GM21717 (cell line): ENCODE data around the gene HMGCLL1.

Experiments
- ATAC-seq: cut with Tn5 transposase; IDR thresholded peaks from one replicate; pipeline ENCODE4 v1.9.1; 2021; ENCODE audit warnings: mild to moderate bottlenecking, moderate library complexity; ENCODE audit not compliant: unreplicated experiment

The HMGCLL1 gene

DNA sequence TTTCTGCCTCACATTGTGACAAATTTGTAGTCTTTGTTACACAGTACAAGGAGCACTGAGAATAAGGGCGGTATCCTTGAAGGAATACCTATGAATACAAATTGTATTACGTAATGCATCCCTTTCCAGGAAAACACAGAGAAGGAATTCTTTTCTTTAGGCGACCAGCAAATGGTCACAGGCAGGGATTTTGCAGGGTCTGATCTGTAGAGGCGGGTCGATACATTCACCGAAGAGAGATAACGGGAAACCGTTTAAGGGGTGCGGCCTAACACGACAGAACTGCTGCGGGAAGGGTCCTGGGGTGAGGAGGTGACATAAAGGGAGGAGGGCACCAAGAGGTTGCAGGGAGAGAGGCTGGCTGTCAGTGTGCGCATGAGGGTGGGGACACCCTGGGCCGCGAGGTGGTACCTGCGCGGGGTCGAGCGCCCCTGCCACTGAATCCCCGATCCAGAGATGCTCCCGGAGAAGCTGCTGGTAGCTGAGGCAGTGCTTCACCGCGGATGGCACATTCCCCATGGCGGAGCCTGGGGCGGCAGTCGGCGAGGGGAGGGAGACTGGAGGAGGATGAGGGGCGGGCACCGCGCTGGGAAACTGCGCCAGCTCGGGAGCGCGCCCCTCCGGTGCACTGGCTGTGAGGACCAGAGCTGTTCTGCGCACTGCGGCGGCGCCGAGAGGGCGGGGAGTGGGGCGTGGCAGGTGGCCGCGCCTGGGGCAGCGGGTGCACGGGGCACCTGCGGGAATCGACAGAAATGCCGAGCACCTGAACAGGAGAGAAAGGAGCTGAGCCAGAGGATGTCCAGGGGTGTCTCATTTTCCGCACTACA is at the start of gene HMGCLL1:
Gene HMGCLL1 (minus strand): TSS at position 656 of the 827 bp plus-strand sequence. CDS start 137 bp downstream, at position 519.
- no peak for ATAC-seq

DNA sequence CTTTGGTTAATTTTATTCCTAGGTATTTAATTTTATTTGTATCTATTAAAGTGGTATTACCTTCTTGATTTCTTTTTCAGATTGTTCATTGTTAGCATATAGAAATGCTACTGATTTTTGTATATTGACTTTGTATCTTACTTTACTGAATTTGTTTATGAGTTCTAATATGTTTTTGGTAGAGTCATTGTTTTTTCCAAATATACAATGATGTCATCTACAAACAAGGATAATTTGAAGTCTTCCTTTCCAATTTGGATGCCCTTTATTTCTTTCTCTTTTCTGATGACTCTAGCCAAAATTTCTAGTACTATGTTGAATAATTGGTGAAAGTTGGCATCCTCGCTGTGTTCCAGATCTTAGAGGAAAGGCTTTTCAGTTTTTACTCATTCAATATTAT is 43.0 kb upstream of the HMGCLL1 start:
- no peak for ATAC-seq

GRCh38 chr6:55621244-55621643 is 42.3 kb upstream of the HMGCLL1 start:
- no peak for ATAC-seq

- ATAC-seq, result no peak
These were observed 38.3 kb upstream of the HMGCLL1 start for GRCh38 chr6:55617272-55617671.

- ATAC-seq, result no peak
These were observed 25.0 kb upstream of the HMGCLL1 start for GRCh38 chr6:55604021-55604420.

DNA sequence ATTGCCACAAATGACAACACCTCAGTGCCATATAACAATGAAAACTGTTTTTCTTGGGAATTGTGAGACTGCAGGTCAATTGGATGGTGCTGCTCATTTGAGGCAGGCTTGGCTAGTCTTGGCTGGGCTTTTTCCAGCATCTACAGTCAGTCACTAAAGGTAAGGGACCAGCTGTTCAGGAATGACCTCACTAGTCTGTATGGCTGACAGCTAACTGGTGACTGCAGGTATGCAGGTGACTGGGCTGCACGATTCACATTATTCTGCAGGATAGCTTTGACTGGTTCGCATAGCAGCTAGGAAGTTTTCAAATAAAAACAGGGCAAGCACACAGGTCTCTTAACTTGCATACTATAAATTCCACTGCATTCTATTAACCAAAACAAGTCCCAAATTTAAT is 22.1 kb upstream of the HMGCLL1 start:
- no peak for ATAC-seq

DNA sequence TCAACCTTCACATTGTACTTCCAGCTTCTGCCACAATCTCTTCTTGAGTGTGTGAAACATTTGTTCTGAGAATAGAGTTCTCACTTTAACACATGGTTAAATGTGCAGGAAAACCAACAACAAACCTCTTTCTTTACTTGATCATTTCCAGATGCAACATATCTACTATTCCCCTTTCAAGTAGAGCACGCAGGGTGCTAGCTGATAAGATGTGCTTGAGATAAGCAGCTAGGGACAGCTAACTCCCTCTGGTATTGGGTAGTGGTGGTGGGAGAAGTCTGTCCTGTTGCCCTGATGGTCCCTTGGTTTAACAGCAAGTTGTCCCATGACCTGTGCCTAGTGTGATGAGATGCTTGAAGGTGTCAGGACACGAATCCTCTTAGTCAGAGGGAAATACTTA is 15.4 kb upstream of the HMGCLL1 start:
- no peak for ATAC-seq

- ATAC-seq, result no peak
These were observed 5.8 kb upstream of the HMGCLL1 start for GRCh38 chr6:55584654-55585354.

GRCh38 chr6:55576811-55577210 is 2.2 kb downstream of the HMGCLL1 start:
- no peak for ATAC-seq

DNA sequence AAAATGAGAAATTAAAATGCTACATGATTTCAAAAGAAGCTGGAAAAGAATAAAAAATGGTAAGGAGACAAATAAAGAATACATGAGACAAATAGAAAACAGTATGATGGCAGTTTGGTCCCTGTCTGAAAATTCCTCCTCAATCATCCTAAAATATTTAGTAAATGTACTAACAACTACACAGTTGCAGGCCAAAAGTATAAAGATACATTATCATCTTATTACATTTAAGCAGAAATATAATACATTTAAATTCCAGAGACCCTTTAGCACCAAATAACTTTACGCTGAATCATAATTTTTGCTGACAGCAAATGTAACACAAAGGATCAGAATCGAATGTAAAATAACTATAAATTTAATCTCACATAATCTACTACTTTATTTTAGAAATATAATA is 4.4 kb downstream of the HMGCLL1 start:
- no peak for ATAC-seq

- ATAC-seq, result no peak
These were observed 9.4 kb downstream of the HMGCLL1 start for GRCh38 chr6:55569638-55570037.

DNA sequence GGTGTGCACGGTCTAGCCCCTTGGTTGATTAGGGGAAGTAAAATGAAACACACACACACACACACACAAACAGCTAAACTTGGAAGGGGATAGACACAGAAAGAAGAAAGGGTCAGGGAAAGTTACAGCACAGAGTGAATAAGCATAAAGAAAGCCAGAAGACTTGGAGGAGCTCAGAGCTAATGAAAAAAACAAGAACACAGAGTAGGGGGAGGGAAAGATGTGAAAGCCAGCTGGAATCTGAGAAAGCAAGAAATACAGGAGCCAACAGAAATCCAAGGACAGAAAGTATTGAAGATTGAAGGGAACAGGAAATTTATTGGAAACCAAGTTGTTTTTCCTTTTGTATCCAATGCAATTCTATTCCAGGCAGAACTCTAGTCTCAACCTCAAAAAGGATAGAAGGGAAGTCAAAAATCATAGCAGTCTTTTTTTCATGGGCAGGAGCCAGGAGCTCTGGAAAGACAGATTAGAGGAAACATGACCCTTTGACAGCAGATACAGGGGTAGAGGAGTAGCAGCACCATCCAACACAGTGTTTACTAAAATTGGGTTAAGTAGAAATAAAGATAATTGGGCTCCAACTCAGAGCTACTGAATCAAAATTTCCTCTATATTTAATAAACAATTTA is 10.1 kb downstream of the HMGCLL1 start:
- ATAC-seq, result no peak

DNA sequence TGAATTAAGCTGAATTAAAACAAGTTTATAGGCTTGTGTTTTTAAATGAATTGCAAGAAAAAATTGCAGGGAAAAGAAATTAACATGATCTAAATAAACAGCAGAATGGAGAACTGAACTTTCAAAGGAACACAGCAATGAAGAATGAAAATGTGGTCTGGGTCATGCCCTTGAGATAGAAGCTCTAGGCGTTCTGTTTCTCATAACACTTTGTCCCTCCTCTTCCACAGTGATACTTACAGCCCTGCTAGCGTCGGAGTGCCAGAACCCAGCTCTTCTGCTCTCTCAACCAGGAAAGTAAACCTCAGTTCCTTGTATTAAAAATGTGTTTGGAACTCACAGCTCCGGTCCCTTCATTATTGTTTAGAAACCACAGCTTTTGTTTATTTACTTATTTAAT is 11.4 kb downstream of the HMGCLL1 start:
- no peak for ATAC-seq

- ATAC-seq, result no peak
These were observed 12.8 kb downstream of the HMGCLL1 start for GRCh38 chr6:55566036-55566710.

- no peak for ATAC-seq
These were observed 16.7 kb downstream of the HMGCLL1 start for GRCh38 chr6:55562318-55562717.

- ATAC-seq, result no peak
These were observed 18.6 kb downstream of the HMGCLL1 start for GRCh38 chr6:55560290-55560885.

GRCh38 chr6:55557146-55557545 is 21.8 kb downstream of the HMGCLL1 start:
- no peak for ATAC-seq

- ATAC-seq, result no peak
These were observed 33.2 kb downstream of the HMGCLL1 start for GRCh38 chr6:55545791-55546190.

- no peak for ATAC-seq
These were observed 35.2 kb downstream of the HMGCLL1 start for GRCh38 chr6:55543633-55544309.

DNA sequence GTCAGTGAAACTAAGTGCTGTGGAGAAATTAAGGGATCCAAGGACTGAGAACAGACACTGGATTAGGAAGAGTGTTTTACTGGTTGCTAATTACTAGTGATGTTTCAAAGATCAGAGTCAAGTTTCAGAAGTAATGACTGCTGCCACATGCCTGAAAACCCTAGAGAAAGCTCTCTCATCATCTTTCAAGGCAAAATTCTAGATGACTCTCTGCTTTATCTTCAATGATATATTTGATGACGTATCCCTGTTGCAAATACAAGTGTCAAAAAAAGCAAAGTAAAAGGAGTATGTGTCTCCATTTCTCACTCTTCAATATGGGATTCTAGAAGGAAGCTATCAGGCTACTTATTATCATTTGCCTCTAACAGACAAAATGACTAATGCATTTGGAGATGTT is 38.0 kb downstream of the HMGCLL1 start:
- no peak for ATAC-seq
